Measurements from ENCODE around the gene CRIP1. TPM values are rescaled to one million over a fixed set of nuclear protein-coding genes. Genes with fewer than 3 reads are reported as not detected.

Gene CRIP1
- total and polyA plus RNA-seq, 4 donors: 72.8 to 465 (median 301) TPM

DNA sequence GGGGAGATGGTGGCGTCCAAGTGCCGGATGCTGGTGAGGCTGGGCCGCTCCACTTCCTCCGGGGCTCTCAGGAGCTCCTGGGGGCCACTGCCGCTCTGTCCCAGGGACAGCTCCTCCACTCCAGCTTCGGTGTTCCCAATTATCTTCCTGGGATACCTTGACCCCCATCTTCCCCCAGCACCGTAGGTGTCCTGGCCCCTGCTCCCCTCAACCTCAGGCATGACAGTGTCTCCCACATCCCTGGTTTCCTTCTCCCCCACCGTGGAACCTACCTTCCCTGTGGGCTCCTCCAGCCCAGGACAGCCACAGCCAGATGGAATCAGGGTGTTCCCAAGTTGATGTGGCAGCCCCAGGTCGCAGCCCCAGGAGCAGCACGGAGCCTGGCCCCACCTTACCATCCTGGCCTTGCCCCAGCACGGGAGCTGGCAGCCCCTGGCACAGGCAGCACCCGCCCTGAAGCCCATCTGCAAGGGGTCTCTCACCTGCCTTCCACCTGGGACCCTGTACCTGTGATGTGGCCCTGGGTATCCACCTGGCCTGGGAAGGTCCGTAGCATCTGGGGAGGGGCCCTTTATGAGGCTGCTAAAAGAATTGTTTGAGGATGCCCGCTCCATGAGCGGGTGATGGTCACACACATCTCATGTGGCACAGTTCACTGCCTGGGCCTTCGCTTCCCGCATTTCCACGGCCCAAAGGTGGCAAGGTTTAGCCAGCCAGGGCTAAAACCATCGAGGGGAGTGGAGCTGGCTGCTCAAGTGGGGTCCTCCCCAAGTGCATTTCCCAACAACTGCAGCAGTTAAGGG lies 43.8 kb downstream of the CRIP1 start:
- no peak overlapping the region for H3K27ac ChIP-seq (ENCODE audit: low read depth in 1 of 2, low read length in 1 of 2)
- TF ChIP-seq, protein P1, sequence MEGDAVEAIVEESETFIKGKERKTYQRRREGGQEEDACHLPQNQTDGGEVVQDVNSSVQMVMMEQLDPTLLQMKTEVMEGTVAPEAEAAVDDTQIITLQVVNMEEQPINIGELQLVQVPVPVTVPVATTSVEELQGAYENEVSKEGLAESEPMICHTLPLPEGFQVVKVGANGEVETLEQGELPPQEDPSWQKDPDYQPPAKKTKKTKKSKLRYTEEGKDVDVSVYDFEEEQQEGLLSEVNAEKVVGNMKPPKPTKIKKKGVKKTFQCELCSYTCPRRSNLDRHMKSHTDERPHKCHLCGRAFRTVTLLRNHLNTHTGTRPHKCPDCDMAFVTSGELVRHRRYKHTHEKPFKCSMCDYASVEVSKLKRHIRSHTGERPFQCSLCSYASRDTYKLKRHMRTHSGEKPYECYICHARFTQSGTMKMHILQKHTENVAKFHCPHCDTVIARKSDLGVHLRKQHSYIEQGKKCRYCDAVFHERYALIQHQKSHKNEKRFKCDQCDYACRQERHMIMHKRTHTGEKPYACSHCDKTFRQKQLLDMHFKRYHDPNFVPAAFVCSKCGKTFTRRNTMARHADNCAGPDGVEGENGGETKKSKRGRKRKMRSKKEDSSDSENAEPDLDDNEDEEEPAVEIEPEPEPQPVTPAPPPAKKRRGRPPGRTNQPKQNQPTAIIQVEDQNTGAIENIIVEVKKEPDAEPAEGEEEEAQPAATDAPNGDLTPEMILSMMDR (IDR thresholded peaks at IDR 0.05; ENCODE audit: control extremely low read depth, extremely low read depth): no peak

GRCh38 chr14:105531088-105531893 lies 44.6 kb downstream of the CRIP1 start:
- Histone ChIP-seq H3K4me3 (no peak overlapping the region), H3K4me1 (ENCODE audit: control insufficient read depth in 5 of 5, insufficient read depth in 5 of 5, low read length in 5 of 5) (peaks cover 0 to 24% (median 6%) of the 10 kb centered on the region in 5 donors), H3K27me3 (ENCODE audit: control insufficient read depth in 3 of 3, insufficient read depth in 3 of 3, low read length in 2 of 3) (peaks cover 0 to 3% (median 0%) of the 10 kb centered on the region in 3 donors), H3K36me3 (ENCODE audit: control insufficient read depth in 4 of 4, insufficient read depth in 4 of 4, low read length in 4 of 4) (no peaks in the 10 kb centered on the region), H3K27ac (ENCODE audit: low read depth in 1 of 2, low read length in 1 of 2) (no peak overlapping the region), H3K9me3 (ENCODE audit: control insufficient read depth in 4 of 4, insufficient read depth in 3 of 4, low read length in 3 of 4) (peaks cover 0 to 3% (median 0%) of the 10 kb centered on the region in 4 donors), H3K9ac (ENCODE audit: insufficient read depth in 1 of 2, low read length in 2 of 2) (no peak overlapping the region)
- DNase-seq (no peak), ATAC-seq (ENCODE audit: insufficient read depth, low FRiP score) (no peak)
- TF ChIP-seq, protein P1 (IDR thresholded peaks at IDR 0.05; ENCODE audit: control extremely low read depth, extremely low read depth): no peak
- 95 to 96% methylated on average over 29 to 30 of the region's 30 CpGs for WGBS, 2 donors

More for the DNA sequence above, 43.8 kb downstream of the CRIP1 start:
- ATAC-seq (ENCODE audit: insufficient read depth, low FRiP score): no peak
- WGBS, 2 donors: 66 to 75% methylated on average over 19 of the region's 19 CpGs
- Histone ChIP-seq H3K4me3 (no peak overlapping the region), H3K4me1 (ENCODE audit: control insufficient read depth in 5 of 5, insufficient read depth in 5 of 5, low read length in 5 of 5) (peaks cover 0 to 26% (median 6%) of the 10 kb centered on the region in 5 donors), H3K27me3 (ENCODE audit: control insufficient read depth in 3 of 3, insufficient read depth in 3 of 3, low read length in 2 of 3) (peaks cover 0 to 3% (median 0%) of the 10 kb centered on the region in 3 donors), H3K9me3 (ENCODE audit: control insufficient read depth in 4 of 4, insufficient read depth in 3 of 4, low read length in 3 of 4) (peaks cover 0 to 3% (median 0%) of the 10 kb centered on the region in 4 donors), H3K9ac (ENCODE audit: insufficient read depth in 1 of 2, low read length in 2 of 2) (no peak overlapping the region), H3K36me3 (ENCODE audit: control insufficient read depth in 4 of 4, insufficient read depth in 4 of 4, low read length in 4 of 4) (no peaks in the 10 kb centered on the region)
- DNase-seq: no peak

DNA sequence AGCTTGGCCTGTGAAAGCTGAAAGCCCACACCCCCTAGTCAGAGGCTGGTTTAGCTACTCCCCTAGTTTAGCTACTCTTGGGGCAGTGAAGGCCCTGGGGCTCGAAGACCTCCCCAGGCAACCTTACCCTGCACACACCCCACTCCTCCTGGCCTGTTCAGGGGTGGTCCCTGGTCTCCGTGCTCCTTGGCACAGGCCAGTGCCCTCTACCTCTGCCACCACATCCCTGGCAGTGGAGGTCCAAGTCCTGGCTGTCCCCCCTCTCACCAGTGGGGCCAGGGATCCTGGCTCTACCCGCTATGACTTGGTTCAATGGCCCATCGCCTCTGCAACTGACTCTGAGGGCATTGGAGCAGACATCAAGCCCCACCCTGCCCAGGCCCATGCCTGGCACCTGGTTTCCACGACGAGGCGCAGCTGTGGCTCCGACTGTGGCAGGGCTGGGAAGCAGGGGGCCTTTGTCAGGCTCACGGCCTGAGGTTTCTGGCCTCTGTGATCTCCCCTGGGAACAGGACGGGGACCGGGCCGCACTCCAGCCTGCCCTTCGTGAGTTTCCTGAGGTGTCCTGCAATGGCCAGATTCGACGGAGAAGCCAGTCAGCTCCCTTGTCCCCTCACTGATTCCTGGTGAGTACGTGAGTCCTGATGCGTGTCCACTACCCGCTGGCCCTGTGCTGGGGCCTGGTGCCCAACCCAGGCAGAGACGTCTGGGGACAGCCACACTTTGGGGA lies 45.4 kb downstream of the CRIP1 start:
- 90% methylated on average over 19 of the region's 19 CpGs for WGBS, 2 donors
- Histone ChIP-seq H3K9ac (ENCODE audit: insufficient read depth in 1 of 2, low read length in 2 of 2) (no peak overlapping the region), H3K27ac (ENCODE audit: low read depth in 1 of 2, low read length in 1 of 2) (no peak overlapping the region), H3K4me1 (ENCODE audit: control insufficient read depth in 5 of 5, insufficient read depth in 5 of 5, low read length in 5 of 5) (peaks cover 0 to 23% (median 6%) of the 10 kb centered on the region in 5 donors), H3K4me3 (no peak overlapping the region), H3K27me3 (ENCODE audit: control insufficient read depth in 3 of 3, insufficient read depth in 3 of 3, low read length in 2 of 3) (peaks cover 0 to 3% (median 0%) of the 10 kb centered on the region in 3 donors), H3K36me3 (ENCODE audit: control insufficient read depth in 4 of 4, insufficient read depth in 4 of 4, low read length in 4 of 4) (no peaks in the 10 kb centered on the region), H3K9me3 (ENCODE audit: control insufficient read depth in 4 of 4, insufficient read depth in 3 of 4, low read length in 3 of 4) (peaks cover 0 to 3% (median 0%) of the 10 kb centered on the region in 4 donors)
- no peak for DNase-seq
- ATAC-seq (ENCODE audit: insufficient read depth, low FRiP score): no peak
- TF ChIP-seq, protein P1 (IDR thresholded peaks at IDR 0.05; ENCODE audit: control extremely low read depth, extremely low read depth): no peak

All from lung (tissue), 12 donors.